Neural progenitor cell (in vitro differentiated cells): Measurements from ENCODE around the gene APBB2.

Experiments
- CTCF ChIP-seq: fragments of 200-600 bp; sonication (generic); IDR thresholded peaks from 2 replicates; pipeline ENCODE4 v1.5.1; 2017; ENCODE audit warnings: antibody characterized with exemption, mild to moderate bottlenecking
- EZH2 ChIP-seq: fragments of 200-600 bp; sonication (generic); IDR thresholded peaks from 2 replicates; pipeline ENCODE4 v1.6.1; 2017; ENCODE audit warnings: antibody characterized with exemption, mild to moderate bottlenecking, moderate library complexity

- TF ChIP-seq EZH2 (no peak), CTCF (no peak)
Observed at GRCh38 chr4:41070516-41071281, 143.6 kb downstream of the APBB2 start.
